Stimulated activated CD8-positive, alpha-beta memory T cell treated with anti-CD3 and anti-CD28 coated beads, Interleukin-4, amount 100 ng/mL, for 1 hour (primary cell): ENCODE data around the gene NFS1.

Experiments
- DNase-seq, 2 donors: peaks; one replicate each; pipeline ENCODE4 v3.0.0-alpha.2; 2020; ENCODE audit warnings: low read depth in 2 of 2, low spot score in 1 of 2

The NFS1 gene

GRCh38 chr20:35680452-35681183 lies 18.5 kb downstream of the NFS1 start:
- no peak for DNase-seq

GRCh38 chr20:35674921-35675320 lies 24.2 kb downstream of the NFS1 start:
- no peak for DNase-seq

GRCh38 chr20:35673884-35674283 lies 25.3 kb downstream of the NFS1 start:
- no peak for DNase-seq

GRCh38 chr20:35669681-35670080 lies 29.5 kb downstream of the NFS1 start:
- no peak for DNase-seq

- no peak for DNase-seq
These were observed 29.9 kb downstream of the NFS1 start for GRCh38 chr20:35669221-35669620.

- DNase-seq, result no peak
These were observed 33.2 kb downstream of the NFS1 start for GRCh38 chr20:35665949-35666288.

DNA sequence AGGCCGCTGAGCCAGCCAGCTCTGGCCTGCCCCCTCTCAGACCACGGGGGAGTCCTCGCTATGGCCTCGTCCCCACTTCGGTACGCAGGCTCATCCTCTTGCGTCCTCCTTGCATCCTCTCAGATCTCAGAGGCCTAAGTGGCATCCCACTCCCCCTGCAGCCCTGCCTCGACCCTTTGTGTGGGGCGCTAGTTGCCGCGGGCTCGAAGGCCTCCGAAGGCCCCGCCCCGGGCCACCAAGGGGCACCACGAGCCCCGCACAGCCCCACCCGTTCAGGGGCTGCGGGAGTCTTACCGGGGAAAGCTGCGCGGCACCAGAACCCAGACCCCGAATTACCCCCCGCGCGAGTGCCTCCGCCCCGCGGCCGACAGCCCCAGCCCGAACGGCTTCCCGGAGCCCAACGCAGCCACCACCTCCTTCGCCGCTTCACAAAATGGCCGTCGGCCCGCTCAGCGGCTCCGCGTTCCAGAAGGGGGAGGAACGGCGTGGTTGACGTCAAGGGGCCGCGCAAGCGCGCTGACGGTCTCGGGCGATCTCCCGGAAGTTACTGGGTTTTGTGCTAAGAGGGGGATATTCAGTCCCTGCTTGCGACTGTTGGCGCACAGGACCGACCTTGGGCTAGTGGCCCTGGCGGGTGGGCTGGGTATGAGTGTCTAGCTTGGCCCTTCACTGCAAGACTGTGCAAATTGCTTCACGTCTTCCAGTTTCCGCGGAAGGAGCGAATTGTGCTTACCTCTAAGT lies 34.5 kb downstream of the NFS1 start, which contains the start of the genes CPNE1 and RBM12:
TSS of gene CPNE1 (minus strand) at position 435 of the 741 bp plus-strand sequence. CDS start 31,977 bp downstream, outside the sequence.
TSS of gene RBM12 (minus strand) at position 435 of the 741 bp plus-strand sequence. CDS start 9,578 bp downstream, outside the sequence.
- DNase-seq, result peak; percentile 80 to 86

- DNase-seq, result peak; percentile 19 to 35
These were observed 35.4 kb downstream of the NFS1 start for GRCh38 chr20:35663516-35664465.

GRCh38 chr20:35662551-35662950 lies 36.6 kb downstream of the NFS1 start:
- DNase-seq, result no peak

GRCh38 chr20:35661908-35662307 lies 37.2 kb downstream of the NFS1 start:
- DNase-seq, result no peak

DNA sequence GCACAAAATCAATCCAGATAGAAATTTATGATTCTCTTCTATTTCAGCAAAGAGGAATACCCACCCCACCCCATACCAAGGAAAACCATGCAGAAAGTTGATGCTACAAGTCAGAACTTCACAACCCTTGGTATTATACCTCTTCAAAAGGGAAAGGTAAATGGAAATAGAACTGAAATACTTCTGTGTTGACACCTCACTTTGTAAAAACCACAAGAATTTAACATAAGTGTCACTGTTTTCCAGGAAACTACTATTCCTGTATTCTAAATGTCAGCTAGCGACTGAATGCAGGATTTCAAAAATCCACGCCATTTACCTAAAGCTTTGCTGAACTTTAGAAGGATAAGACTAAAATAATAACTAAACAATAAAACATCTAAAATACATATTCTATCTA lies 38.1 kb downstream of the NFS1 start:
- DNase-seq, result no peak

DNA sequence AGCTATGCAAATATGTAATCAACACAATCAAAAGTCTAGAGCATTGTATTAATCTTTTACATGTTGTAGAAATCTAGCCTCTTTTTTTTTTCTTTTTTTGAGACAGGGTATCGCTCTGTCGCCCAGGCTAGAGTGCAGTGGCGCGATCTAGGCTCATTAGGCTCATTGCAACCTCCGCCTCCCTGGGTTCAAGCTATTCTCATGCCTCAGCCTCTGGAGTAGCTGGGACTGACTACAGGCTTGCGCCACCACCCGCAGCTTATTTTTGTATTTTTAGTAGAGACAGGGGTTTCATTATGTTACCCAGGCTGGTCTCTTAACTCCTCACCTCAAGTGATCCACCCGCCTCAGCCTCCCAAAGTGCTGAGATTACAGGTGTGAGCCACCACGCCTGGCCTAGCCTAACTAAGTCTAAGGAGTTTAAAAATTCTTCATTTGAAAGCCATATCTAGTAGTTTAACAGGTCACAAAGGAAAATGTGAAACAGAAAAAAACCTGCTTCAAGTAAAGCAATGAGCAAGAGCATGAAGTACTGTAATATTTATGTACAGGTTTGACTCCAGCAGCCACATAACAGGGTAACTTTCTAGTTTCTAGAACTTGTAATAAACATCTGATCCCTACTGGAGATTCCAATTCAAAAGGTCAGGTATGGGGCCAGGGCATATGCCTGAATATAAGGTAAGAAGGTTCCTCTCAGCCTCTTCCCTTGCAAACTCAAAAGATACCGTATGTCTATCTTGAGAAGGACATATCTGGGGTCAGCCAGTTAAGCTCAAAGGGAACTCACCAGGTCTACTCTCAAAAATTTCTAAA lies 38.8 kb downstream of the NFS1 start:
- DNase-seq, result no peak

- no peak for DNase-seq
These were observed 41.9 kb downstream of the NFS1 start for GRCh38 chr20:35657271-35657670.

GRCh38 chr20:35654415-35654814 lies 44.7 kb downstream of the NFS1 start:
- DNase-seq, result no peak

GRCh38 chr20:35653893-35654292 lies 45.3 kb downstream of the NFS1 start:
- no peak for DNase-seq

GRCh38 chr20:35653430-35653734 lies 45.8 kb downstream of the NFS1 start:
- DNase-seq, result no peak

DNA sequence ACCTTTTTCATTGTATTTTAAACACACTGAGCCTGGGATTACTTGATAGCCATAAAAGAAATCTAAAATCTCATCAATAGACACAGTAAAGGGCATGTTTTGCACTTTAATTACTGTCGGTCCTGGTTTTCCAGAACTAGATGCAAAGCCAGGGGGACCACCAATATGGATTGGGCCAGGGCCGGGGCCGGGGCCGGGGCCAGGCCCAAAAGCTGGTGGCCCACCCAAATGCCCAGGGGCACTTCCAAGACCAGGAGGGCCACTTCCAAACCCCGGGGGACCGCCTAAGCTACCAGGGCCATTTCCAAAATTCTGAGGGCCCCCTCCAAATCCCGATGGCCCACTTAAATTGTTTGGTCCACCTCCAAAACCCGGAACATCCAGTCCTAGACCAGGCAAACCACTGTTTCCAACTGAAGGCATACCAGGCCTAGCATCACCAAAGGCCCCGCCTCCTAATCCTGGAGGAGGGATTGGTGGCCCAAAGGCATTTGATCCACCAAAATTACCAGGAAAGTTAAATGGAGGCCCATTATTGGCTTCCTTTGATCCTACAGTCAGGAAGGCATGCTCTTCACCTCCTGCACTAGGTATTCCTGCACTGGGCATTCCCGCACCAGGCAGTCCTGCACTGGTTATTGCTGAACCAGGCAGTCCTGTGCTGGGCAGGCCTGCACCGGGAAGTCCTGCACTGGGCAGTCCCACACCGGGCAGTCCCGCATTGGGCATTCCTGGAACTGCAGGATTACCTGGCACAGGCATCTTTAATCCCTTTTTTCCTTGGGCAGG lies 46.3 kb downstream of the NFS1 start:
- no peak for DNase-seq

- DNase-seq, result no peak
These were observed 47.2 kb downstream of the NFS1 start for GRCh38 chr20:35651958-35652357.

- no peak for DNase-seq
These were observed 48.5 kb downstream of the NFS1 start for GRCh38 chr20:35650632-35651031.

GRCh38 chr20:35648836-35649235 lies 50.3 kb downstream of the NFS1 start:
- no peak for DNase-seq
